Stimulated activated CD8-positive, alpha-beta memory T cell treated with anti-CD3 and anti-CD28 coated beads, Interleukin-12 subunit alpha, Interleukin-12 subunit beta, amount 100 ng/mL, for 1 hour (primary cell): ENCODE measurements around the gene EML3.
"Not testable (repeated sequence)": the region's sequence is repeated elsewhere in the genome, so short reads cannot be mapped to it uniquely, and the experiment has no call there.

Experiments
- DNase-seq: peaks from one replicate; pipeline ENCODE4 v3.0.0-alpha.2; 2020; ENCODE audit warnings: low read depth

EML3 gene

DNA sequence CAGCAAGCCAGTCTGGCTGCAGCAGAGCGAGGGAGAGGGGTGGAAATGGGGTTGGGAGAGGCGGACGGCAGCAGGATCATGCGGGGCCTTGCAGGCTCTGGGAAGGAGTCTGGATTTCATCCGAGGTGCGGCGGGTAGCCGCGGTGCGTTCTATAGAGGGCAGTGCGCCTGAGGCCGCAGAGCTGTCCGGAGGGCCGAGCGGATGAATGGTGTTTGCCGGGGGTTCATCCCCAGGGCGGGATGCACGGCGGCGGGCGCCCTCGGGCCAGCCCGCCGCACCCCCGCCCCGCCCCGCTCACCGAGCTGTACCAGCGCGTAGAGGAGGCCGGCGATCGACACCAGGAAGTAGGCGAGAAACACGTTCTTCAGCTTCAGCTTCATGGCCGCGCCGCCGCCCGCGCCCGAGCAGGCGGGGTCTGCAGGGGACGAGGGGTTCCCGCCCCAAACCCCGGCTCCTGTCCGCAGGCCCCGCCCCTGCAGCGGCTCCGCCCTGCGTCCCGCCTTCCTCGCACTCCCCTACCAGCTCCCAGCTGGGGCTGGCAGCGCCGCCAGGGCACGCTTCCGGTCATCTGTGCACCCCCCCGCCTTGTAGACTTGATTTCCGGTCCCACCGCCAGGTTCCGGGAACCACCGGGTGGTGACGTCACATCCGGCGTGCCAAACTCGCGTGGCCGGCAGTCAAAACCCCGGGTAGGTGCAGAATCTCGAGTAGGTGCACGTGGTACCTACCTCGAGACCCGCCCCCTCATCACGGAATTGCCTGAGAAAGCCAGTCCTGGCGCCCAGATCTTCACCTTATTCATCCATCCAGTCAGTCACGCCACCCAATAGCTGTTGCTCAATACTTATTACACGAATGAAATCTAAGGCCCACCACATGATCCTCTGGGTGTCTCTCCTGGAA lies 9.2 kb upstream of the EML3 start, which contains the start of gene B3GAT3:
TSS of gene B3GAT3 (minus strand) at position 420 of the 904 bp plus-strand sequence. CDS start at position 381, 39 bp downstream.
- DNase-seq = peak; percentile 94

DNA sequence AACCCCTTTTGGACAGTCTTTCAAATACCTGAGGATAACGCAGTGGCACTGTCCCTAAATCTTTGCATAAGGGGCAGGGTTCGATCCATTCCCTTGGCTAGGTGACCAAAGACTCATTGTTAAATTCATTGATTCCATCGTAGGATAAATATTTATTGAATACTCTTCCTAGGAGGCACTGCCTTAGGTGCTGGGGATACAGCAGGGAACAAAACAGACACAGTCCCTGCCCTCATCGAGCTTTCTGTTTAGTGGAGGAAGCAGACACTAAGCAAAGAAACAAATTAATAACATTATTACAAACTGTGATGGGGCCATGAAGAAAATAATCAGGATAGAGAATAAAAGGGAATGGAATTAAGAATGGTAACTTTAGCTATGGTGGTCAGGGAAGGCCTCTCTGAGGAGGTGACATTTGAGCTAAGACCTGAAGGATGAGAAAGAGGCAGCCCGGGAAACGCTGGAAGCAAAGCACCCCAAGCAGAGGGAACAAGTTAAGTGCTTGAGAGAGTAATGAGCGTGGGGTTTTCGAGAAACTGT lies 8.5 kb upstream of the EML3 start:
- DNase-seq = no peak

DNA sequence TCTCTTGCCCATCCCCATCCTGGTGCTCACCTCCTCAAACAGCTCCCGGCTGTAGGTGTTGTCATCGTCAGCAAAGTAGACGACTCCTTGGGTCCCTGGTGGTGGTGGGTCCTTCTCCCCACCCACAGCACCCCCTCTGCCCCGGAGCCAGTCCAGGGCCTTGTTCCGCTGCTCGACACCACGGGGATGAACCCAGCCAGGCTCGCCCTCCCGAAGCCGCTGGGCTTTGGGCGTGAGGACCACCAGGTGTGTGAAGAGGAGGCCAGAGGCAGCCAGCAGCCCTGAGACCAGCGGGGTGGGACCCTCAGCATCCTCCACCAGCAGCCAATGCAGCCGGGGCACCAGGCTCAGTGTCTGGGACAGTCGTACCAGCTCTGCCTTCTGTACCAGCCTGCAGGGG lies 4.4 kb upstream of the EML3 start:
- not testable (repeated sequence) for DNase-seq

DNA sequence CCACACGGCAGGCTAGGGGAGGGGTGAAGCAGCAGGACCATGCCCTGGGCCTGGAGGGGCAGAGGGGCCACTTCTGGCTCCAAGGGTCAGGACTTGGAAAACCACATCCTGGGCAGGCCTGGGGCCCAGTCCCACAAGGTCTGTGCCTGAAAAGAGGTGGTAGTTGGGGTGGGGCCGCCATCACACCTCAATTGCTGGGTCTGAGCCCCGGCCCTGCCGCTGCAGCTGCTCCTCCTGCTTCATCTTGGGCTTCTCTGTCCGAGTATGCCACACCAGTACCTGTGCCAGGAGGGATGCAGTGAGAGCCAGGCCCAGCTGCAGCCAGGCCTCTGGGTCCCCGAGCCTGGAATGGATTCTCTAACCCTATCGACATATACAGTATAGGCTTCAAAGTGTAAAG lies 2.9 kb upstream of the EML3 start:
- no peak for DNase-seq

DNA sequence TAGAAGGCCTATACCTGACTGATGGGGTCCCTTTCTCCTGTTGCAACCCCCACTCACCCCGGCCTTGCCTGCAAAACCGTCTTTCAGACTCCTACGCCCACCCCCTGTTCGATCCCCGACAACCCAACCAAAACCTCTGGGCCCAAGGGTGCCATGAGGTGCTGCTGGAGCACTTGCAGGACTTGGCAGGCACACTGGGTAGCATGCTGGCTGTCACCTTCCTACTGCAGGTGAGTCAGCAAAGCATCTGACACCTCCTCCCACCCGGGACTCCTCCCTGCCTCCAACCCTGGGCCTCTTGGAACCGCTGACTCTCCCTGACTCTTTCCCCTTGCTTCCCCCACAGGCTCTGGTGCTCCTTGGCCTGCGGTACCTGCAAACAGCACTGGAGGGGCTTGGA lies 1.7 kb upstream of the EML3 start:
- no peak for DNase-seq

DNA sequence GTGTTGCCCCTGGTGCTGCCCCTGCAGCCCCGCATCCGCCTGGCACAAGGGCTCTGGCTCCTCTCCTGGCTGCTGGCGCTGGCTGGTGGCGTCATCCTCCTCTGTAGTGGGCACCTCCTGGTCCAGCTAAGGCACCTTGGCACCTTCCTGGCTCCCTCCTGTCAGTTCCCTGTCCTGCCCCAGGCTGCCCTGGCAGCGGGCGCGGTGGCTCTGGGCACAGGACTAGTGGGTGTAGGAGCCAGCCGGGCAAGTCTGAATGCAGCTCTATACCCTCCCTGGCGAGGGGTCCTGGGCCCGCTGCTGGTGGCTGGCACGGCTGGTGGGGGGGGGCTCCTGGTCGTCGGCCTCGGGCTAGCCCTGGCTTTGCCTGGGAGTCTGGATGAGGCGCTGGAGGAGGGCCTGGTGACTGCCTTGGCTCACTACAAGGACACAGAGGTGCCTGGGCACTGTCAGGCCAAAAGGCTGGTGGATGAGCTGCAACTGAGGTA lies 760 bp upstream of the EML3 start:
- no peak for DNase-seq

DNA sequence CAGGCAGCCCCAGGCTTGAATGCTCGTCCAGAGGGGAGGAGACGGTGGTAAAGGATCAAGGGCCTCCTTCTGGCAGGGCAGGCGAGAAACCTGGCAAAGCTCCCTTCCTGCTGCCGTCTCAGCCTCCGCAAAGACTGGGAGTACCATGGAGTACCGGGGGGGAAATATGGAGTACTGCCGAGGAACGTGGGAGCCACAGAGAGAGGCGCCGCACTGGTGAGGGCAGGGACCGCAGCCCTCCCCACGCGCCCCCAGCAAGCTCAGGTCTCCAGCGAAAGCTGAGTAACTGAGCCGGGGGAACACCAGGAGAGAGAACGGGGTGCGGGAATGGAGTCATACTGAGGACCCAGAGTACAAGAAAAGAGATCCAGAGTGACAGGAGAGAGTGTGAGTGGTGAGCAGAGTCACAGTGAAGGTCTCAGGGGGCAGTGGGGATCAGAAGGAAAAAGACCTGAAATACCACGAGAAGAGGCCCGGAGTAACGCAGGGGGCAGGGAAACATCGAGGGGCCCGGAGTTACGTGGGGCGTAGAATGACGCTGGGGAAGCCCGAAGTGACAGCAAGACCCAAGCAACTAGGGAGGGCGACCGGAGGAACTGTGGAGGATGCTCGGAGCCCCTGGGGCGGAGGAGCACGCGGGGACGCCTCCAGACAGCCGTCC lies 740 bp downstream of the EML3 start:
- DNase-seq = no peak

DNA sequence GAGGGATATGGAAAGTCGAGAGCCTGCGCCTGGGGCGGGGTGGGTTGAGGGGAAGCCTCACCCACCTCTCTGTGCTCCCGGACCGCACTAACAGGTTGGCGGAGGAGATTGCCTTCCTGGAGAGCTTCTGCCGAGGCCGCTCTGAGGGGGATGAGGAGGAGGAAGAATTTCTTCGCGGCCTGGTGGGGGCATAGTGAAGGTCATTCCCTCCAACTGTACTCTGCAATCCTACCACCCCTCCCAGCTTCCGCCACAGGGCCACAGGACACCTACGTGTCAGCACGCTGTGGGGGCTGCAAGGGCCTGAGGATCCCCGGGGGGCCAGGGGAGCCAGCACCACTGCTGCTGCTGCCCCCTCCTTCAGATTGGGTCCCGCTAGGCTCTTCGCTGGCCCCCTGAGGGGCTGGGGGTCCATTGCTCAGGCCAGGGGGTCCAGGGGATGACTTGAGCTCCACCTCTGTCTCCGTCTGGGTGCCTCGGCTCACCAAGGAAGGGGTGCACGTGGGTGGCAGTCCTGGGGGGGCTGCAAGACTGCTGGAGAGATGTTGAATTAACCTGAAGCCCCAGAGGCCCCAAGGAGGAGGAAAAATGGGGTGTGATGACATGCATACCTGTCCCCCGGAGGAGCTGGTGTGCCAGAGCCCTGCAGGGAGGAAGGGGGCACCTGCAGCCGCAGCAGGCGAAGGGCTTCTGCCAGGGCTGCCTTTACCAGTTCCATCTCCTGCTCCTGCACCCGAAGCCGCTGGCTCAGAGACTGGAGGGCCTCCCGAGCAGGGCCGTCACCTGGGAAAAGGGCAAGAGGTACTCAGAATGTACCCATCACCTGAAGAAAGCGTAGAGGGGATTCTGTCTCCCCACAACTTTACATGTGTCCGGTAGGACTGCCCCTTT lies 1.5 kb downstream of the EML3 start:
- DNase-seq = no peak

DNA sequence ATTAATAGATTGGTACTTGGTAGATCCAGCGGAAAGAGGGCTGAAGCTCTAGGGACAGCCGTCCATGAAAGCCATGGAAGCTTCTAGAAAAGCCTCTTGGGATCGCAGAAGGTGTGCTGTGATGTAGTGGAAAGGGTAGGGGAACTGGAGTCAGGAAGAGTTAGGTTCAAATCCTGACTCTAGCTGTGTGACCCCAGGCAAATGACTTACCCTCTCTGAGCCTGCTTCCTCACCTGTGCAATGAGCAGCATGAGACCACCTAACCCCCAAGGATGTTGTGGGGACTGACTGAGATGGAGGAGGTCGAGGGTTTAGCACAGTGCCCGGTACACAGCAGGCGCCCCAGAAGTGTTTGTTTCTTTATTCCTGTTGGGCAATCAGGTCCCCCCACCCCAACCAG lies 2.2 kb downstream of the EML3 start:
- DNase-seq = no peak

DNA sequence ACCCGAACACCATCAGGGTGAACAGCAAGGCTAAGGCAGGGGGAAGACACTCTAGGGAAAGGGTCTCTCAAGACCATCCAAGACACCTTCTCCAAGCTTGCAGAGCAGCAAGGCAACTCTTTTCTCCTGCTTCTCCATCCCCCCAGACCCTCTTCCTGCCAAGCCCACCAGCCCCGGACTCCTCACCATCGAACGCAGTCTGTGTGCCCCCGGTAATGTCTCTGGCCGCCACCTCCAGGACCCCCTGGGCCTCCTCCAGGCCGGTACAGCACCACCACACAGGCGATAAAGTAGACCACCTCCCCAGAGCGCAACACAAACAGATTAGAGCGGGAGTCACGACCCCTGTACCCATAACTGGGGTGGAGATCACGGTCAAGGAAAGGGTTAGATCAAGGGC lies 3.8 kb downstream of the EML3 start:
- DNase-seq = no peak

DNA sequence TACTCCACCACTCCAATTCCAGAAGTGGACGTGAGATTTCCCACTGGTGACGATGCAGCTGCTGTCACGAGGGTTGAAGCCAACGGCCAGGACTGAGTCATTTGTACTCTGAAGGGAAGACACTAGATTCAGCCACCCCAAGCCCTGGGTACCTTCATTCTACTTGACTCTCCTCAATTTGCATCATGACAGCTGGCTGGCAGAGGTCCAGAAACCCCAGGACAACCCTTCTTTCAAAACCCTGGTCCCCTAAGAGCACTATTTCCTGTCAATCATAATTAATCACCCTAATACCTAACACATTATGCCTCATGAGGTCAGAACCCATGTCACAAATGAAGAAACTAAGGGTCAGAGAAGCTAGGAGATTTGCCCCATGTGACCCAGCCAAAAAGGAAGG lies 4.9 kb downstream of the EML3 start:
- DNase-seq = no peak

DNA sequence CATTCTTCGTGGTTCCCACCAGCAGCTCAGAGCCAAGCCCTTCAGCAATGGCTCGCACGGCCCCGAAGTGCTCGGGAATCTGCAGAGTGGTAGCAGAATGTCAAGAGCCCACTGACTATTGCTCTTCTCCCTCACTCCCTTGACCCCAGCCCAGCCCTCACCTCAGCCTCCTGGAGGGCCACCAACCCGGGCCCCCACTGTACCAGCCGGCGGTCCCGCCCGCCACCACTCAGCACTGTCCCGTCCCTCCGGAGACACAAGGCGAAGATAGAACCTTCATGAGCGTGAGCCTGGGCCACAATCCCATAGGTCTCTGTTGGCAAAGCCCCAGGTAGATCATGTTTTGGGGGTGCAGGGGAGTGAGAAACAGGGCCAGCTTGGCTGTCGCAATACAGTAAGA lies 6.7 kb downstream of the EML3 start:
- no peak for DNase-seq

DNA sequence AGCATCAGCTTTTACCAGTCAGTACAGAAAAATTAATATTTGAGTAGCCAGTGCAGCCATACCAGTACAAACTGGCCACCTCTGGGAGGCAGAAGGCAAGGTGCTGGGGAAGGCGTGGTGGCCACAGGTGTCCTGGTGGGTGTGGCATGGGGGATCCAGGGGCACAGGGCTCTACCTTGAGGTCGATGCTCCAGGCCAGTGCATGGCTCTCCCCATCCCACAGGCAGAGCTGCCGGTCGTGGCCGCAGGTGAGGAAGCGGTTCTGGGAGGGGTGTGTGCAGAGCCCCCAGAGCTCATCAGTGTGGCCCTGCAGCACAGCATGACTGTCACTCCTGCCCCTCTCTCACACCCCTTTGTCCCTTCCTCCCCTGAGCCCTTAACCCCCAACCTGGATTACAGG lies 7.1 kb downstream of the EML3 start:
- no peak for DNase-seq

DNA sequence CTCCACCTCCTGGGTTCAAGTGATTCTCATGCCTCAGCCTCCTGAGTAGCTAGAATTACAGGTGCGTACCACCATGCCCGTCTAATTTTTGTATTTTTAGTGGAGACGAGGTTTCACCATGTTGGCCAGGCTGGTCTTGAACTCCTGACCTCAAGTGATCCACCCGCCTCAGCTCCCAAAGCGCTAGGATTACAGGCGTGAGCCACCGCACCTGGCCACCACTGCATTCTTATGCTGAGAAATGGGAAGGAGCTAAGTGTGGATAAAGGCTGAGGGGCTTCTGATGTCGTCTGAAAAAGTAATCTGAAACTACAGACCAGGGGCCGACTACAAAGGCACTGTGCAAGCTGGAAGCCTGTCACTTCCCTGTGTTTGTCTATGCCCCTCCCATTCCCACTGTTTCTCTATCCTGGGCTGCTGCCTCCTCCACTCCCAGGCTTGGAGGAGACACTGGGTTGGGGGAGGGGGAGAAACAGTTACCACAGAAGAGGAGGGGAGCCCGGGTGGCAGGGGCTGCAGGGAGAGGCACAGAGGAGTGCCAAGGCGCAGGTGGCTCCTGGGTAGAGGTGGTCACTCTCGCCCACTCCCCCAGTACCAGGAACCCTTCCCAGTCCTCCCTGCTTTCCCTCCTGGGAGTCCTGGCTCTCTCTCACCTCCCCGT lies 8.0 kb downstream of the EML3 start:
- DNase-seq = no peak

DNA sequence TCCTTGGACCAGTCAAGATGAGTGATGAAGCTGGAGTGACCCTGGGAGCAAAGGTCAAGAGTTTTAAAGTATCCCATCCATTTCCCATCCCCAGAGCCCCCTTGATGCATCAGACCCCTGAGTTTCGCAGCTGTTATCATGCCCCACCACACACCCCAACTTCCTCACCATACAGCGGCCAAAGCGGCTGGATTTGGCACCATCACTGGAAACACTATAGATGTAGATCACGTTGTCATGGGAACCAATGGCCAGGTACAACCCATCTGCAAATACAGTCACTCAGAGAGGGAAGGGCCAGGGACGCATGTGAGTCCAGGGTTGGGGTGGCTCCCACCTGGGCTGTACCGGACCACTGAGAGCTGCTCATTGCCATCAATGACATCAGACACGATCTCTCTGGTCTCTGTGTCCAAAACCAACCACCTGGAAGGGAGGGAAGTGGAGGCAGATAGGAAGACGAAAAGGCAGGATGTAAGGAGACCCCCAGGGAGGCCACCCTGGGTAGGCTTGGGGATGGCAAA lies 8.7 kb downstream of the EML3 start:
- DNase-seq = no peak

DNA sequence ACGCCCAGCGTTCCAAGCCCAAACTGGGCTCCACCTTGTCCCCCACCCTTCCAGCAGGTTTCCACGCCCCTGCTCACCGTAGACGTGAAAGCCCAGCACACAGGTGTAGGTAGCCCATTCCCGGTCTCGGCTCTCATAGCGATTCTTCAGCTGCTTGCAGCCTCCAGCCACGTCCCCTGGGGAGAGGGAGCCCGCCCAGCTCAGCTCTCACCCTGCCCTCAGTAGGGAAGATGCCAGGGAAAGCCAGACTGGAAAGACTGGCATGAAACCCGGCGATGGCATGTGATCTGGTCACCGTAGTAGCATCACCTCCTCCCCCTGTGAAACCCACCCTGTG lies 9.5 kb downstream of the EML3 start:
- no peak for DNase-seq

DNA sequence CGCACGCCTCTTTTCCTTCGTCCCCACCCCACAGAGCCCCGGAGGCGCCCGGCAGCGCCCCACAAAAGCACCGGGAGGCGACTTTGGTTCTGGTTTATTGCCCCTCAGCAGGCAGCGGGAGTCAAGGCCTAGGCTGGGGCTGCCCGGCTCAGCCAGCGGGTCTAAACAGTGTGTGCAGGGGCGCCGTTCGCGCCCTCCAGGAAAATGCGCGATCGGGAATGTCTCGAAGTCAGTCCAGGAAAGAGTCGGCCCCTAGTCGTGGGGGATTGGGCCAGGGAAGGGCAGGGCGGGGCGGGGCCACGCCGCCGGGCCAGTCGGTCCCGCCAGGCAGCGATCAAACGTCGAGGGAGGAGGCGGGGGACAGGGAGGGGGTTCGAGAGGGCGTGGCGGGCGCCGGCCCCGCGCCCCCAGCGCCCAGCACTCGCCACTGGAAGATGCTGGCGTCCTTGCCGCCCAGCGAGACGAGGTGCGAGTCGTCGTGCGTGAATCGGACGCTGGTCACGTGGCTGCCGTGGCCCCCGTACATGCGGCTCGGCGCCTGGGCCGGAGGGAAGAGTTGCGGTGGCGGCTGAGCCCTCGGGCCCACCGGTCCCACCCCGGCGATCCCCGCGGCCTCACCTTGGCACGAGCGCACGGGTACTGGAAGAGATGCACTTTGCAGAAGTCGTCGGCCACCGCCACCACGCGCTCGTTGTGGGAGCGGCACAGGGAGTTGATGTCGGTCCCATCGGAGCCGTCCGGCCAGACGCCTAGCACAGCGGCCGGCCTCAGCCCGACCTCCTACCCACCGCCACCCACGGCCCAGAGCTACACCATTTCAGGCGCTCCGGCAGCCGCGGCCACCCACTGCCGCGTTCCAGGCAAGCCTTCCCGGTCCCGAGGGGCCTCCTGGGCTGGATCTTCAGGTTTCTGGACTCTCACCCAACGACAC lies 10.2 kb downstream of the EML3 start:
- DNase-seq = no peak

DNA sequence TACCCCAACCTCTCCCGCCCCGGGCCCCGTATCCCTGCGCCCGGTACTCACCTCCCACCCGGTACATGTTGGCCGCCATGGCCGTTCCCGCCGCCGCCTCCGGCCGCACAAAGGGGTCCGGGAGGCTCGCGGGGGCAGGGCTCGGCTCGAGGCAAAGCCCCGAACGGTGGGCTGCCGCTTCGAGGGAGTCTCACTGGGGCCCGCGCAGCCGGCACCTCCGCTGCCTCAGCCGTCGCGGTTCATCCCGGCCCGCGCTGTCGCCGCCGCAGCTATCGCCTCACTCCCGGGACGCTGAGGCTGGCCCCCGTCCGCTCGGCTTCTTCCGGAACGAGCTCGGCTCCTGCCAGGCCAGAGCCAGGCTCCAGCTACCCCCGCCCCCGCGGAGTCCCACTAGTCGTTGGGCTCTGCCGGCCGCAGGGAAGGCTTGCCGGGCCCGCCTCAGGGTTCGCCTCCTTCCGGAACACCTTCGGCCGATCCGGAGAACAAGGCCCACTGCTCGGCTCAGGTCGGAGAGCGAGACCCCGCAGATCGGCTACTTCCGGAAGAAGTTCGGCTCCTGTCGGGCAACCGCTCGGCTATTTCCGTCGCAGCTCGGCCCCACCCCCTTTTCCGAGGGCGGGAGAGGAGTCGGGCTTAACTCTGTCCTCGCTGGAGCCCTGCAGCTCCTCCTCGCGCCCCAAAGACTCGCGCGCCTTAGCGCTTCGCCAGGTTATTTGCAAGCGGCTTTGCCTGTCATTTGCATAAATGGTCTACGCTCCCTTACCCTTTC lies 11.0 kb downstream of the EML3 start, which contains the start of gene MTA2:
TSS of gene MTA2 (minus strand) at position 494 of the 769 bp plus-strand sequence. CDS start at position 79, 415 bp downstream.
- DNase-seq = peak; percentile 98

DNA sequence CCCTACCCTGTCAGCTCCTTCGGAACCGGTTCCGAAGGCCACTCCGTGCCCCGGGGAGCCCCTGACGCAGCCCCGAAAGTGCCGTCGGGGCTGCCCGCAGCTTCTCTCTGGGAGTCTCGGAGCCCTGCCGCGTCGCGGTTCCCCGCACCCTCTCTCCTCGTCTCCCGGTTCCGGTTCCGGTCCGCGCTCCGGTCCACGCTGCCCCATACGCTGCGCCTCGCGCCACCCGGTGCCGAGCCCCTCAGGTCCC lies 11.5 kb downstream of the EML3 start:
- DNase-seq = no peak
